GM06990 (cell line): Measurements from ENCODE around the gene DLG2.

Experiments
- DNase-seq: peaks from one replicate; pipeline ENCODE4 v3.0.0-alpha.2; 2011; ENCODE audit not compliant: insufficient read length; ENCODE audit errors: extremely low read depth
- H3K27me3 ChIP-seq: replicated peaks from 2 replicates; pipeline ENCODE4 v1.6.0; 2011; ENCODE audit warnings: low read length; ENCODE audit not compliant: control insufficient read depth, insufficient read depth
- H3K36me3 ChIP-seq: 2 replicates; pipeline ENCODE4 v1.5.1; 2011; ENCODE audit warnings: low read length; ENCODE audit not compliant: control insufficient read depth, insufficient read depth
- H3K4me3 ChIP-seq: replicated peaks from 2 replicates; pipeline ENCODE4 v1.5.1; 2011; ENCODE audit warnings: low read depth, mild to moderate bottlenecking, control low read depth, low read length
- TF ChIP-seq, protein P1 (sequence below): IDR thresholded peaks from 2 replicates; pipeline ENCODE4 v1.5.1; 2011; ENCODE audit warnings: low read length, control low read depth, mild to moderate bottlenecking, inconsistent platforms; ENCODE audit not compliant: insufficient read depth, poor library complexity, severe bottlenecking

Gene DLG2

DNA sequence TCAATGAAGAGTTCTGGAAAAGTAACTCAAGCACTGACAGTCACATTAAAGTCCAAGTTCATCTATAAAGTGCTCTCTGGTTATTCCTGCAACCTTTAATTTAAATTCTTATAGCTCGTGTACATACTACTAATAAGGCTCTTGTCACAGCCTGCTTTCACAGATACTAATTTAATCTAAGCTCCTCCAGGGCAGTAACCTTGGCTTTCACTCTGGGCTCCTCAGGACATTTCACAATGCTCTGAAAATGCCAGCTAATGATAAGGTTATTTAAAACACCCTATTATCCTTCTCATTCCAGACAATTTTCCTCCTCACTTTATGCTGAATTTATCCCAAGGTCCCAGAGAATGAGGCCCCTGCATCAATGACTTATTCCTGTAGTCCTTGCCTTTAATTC is 2098.3 kb downstream of the DLG2 start:
- TF ChIP-seq, protein P1, sequence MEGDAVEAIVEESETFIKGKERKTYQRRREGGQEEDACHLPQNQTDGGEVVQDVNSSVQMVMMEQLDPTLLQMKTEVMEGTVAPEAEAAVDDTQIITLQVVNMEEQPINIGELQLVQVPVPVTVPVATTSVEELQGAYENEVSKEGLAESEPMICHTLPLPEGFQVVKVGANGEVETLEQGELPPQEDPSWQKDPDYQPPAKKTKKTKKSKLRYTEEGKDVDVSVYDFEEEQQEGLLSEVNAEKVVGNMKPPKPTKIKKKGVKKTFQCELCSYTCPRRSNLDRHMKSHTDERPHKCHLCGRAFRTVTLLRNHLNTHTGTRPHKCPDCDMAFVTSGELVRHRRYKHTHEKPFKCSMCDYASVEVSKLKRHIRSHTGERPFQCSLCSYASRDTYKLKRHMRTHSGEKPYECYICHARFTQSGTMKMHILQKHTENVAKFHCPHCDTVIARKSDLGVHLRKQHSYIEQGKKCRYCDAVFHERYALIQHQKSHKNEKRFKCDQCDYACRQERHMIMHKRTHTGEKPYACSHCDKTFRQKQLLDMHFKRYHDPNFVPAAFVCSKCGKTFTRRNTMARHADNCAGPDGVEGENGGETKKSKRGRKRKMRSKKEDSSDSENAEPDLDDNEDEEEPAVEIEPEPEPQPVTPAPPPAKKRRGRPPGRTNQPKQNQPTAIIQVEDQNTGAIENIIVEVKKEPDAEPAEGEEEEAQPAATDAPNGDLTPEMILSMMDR = no peak
- Histone ChIP-seq H3K4me3 (no peak overlapping the region), H3K27me3 (no peaks in the 10 kb centered on the region), H3K36me3 (no peaks in the 10 kb centered on the region)
- no peak for DNase-seq

DNA sequence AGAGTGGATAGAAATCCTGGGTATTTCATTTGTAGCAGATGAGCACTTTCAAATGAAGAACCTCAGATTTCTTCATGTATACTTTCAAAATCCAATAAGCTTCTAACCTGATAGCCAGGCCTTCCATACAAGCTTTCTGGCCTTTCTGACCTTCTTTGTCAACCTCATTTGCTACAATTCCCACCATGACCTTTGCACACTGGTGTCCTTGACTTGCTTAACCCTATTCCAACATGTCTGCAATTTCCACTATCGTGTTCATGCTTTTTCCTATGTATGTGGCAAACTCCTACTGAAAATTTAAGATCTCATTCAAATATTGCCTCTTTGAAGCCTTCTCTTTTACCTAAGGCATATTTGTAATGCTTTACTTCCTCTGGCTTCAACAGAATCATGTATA is 2098.9 kb downstream of the DLG2 start:
- TF ChIP-seq, protein P1 = no peak
- DNase-seq = no peak

DNA sequence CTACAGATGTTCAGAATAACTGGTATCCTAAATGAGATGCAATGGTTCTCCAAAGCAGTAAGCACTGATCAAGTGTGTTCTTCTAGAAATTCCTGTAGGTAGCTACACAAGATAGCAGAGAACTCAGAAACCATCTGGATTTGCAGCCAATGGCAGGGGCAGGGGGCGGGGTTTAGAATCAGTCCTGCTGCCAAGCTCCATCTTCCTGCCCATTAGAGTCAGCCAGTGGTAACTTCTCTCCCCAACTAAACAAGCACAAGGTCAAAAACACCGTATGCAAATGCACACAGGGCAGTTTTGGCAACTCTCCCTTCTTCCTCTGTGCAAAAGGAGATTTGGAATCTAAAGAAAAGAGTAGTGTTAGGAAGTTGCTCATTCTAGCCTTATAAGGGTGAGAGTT is 2103.5 kb downstream of the DLG2 start:
- DNase-seq = no peak
- Histone ChIP-seq H3K4me3 (no peak overlapping the region), H3K27me3 (no peaks in the 10 kb centered on the region), H3K36me3 (no peaks in the 10 kb centered on the region)
- TF ChIP-seq, protein P1 = no peak

More for the DNA sequence above, 2098.9 kb downstream of the DLG2 start:
- Histone ChIP-seq H3K36me3 (no peaks in the 10 kb centered on the region), H3K4me3 (no peak overlapping the region), H3K27me3 (no peaks in the 10 kb centered on the region)

DNA sequence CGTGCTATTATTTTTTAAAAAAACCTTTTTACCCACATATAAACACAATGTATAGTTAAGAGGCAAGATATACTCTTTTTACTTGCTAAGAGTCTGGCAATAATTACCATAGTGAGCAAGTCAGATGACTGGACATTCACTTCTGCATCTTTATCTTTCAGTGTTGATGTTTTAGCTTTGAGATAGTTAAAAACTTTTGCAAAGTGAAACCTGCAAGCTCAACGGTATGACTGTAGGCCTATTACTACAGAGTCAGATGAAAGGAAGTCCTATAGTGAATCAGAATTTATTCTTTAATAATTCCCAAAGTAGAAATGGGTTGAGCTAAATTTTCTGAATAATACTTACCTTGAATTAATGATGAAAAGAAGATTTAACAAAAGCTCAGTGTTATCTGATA is 2104.2 kb downstream of the DLG2 start:
- no peak for DNase-seq
- TF ChIP-seq, protein P1 = no peak
- Histone ChIP-seq H3K36me3 (no peaks in the 10 kb centered on the region), H3K27me3 (no peaks in the 10 kb centered on the region), H3K4me3 (no peak overlapping the region)

DNA sequence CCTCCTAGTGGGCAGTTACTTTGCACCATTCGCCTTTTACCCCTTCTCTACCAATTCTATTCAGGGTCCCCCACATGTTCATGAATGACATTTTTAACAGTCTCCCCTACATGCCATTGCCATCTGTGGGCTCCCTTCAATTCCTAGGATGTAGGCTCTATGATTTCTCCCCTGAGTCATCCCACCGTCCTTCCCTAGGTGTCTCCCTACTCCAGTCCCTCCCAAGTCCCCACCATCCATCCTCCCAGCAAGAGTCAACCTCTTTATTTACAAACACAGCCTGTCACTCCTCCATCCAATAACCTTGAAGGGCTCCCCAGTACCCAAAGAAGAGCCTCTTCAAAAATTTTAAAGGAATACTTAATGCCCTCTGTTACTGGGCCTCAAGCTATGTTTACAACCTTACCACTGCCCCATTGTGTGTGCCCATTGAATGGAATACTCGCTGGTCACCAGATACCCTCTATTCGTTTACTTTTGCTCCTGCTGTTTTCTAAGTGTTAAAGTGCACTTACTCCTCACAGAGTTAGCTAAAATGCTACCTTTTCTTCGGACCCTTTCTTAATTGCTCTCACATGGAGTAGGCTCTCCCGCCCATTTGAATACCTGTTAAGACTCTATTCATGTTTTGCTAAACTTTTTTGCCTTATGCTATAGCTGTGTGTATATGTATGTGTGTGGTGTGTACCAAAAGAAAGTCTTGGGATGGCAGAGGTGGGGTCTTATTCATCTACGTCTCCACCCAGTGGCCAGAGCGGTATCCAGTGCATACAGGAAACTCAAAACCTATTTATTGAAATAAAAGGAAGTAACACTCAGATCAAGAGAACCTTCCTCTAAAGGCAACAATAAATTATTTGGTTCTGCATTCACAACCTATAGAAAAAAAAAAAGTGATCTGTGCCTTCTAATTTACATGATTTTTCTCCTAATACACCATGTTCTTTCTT is 2105.2 kb downstream of the DLG2 start:
- TF ChIP-seq, protein P1 = peak; percentile 25
- Histone ChIP-seq H3K4me3 (no peak overlapping the region), H3K36me3 (no peaks in the 10 kb centered on the region), H3K27me3 (no peaks in the 10 kb centered on the region)
- DNase-seq = no peak
